NCI-H2081 treated with DMSO at 0.1 percent for 48 hours (cell line): ENCODE measurements around the gene MATN4.

ENCODE experiments used
- DNase-seq: peaks from one replicate; lab custom pipeline; 2025; lab: John Stamatoyannopoulos, UW

Gene MATN4

DNA sequence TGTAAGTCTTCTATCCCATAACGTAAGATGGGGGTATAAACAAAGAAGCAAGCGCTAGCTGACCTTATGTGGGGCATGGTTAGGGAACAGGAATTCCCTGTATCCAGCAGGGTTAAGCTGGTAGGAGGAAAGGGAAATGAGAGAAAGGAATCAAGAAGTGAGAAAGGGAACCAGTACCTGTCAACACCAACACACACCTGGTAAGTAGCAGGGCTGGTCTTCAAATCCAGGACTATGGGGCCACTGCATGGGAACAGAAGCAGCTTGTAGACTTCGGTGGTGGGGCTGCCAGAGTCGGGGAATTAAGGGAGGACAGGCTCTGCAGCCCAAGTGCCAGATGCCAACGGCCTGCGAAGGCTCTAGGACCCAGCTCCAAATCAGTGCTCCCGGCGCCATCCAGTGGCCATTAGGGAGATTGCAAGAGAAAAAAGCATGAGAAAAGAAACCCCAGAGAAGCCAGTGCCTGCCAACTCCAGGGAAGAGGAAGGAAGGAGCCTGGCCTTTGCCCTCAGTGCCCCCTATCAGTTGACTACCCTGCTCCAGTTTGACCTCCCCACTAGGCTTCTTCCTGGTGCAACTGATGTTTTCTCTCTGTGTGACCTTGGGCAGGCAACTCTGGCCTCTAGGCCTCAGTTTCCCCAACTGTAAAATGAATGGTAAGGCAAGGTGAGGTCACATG is 17.3 kb downstream of the MATN4 start:
- DNase-seq = no peak

- no peak for DNase-seq
Observed at GRCh38 chr20:45289942-45290676, 18.0 kb downstream of the MATN4 start.

GRCh38 chr20:45288860-45289259 is 19.2 kb downstream of the MATN4 start:
- no peak for DNase-seq

DNA sequence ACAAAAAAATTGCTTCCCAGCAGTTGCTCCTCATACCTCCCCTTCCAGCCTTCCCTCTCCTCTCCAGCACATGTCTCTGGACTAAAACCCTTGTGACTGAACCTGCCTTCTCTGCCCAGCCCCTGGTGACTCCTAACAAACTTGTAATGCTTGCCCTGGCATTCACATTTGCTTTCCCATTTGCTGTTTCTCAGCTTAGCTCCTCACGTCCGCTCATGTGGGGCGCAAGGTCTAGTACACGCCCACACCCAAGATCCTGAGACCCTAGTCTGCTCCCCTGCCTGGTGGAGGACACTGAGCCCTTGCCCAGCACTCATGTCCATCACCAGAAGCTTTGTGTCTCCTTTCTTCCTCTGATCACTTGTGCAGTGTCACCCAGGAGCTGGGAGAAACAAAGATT is 19.7 kb downstream of the MATN4 start:
- DNase-seq = no peak

GRCh38 chr20:45283551-45284057 is 24.5 kb downstream of the MATN4 start:
- no peak for DNase-seq

GRCh38 chr20:45282700-45283550 is 25.2 kb downstream of the MATN4 start:
- DNase-seq = no peak

GRCh38 chr20:45279992-45280391 is 28.1 kb downstream of the MATN4 start:
- DNase-seq = no peak

GRCh38 chr20:45275338-45275737 is 32.8 kb downstream of the MATN4 start:
- no peak for DNase-seq

- no peak for DNase-seq
Observed at GRCh38 chr20:45269754-45270270, 38.3 kb downstream of the MATN4 start.

DNA sequence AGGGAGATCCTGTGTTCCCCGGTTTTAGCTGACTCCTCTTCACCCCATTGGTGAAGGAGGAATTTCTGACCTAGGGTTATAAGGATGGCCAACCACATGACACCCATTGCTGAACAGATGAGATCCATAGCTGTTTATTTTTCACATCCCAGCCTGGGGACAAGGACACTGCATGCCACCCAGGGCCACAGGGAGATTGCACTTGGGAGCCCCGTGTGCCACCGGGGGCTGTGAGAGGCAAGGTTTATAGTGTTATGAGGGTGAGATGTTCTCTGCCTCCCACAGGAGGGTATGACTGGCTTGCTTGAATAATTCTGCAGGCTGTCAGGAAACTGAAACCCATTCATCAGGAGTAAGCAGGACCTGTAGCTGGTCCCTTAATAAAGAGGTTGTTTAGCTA is 39.0 kb downstream of the MATN4 start:
- DNase-seq = no peak

DNA sequence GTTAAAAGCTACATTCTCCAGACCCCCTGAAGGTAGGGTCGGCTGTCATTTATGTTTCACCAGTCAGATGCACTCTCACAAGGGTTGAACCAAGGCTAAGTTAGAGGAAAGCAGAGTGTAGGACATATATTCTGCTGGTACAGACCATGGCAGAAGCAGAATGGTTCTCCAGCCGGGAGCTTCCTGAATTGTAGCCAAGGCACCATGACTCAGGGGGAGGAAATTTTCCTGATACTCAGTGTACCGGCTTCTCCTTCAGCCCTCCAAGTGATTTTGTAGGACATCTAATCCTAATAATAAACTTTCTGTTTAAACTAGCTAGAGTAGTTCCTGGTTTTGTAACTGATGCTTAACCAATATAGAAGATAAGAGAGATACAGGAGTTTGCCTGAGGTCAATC is 39.6 kb downstream of the MATN4 start:
- DNase-seq = no peak

GRCh38 chr20:45266977-45267376 is 41.1 kb downstream of the MATN4 start:
- no peak for DNase-seq

DNA sequence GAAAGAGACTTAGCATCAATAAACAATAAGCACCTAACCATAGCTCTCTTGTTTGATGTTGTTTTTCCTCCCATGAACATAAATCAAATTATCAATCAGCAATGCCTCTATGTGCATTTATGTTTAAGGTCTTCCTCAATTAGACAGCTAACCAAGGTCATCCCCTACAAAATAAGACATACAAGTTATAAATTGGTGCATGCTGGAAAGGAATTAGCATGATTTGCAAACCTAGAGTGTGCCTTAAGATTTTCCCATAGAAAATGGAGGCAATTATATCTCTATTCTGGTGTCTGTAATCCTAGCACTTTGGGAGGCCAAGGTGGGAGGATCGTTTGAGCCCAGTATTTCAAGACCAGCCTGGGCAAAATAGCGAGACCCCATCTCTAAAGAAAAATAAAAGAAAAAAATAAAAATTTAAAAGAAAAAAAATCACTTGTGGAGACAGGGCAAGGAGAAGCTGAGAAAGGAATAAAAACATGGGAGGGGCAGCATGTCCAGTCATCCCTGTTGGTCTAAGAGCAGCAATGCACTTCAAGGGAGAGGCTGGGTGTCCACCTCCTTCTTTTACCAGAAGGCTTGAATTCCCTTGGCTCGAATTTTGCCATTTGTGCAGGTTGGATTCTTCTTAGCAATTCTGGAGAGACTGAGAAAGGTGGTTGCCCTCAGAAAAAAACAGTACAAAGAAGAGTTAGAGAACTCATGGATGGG is 44.4 kb downstream of the MATN4 start:
- DNase-seq = no peak

DNA sequence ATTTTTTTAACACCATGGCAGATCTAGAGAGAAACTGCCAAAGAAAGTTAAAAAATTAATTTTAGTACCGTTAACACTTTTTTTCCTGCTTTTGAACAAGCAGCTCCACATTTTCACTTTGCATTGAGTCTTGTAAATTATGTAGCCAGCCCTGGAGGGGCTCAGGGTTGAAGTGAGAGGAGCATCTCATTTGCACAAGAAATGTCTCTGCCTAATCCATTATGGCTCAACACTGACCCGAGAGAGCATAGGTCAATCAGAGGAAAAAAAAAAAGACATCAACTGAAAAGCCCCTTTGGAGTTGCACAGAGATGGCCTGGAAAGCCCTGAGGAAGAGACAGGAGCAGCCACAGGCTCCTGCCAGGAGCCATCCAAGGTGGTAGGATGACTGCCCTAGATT is 49.4 kb downstream of the MATN4 start:
- DNase-seq = no peak

GRCh38 chr20:45258259-45258658 is 49.8 kb downstream of the MATN4 start:
- no peak for DNase-seq

- no peak for DNase-seq
Observed at GRCh38 chr20:45257711-45258110, 50.4 kb downstream of the MATN4 start.

GRCh38 chr20:45257161-45257560 is 50.9 kb downstream of the MATN4 start:
- no peak for DNase-seq

GRCh38 chr20:45254383-45255262 is 53.5 kb downstream of the MATN4 start, which contains the start of gene SLPI:
TSS of gene SLPI (minus strand) at chr20:45254564. CDS start at chr20:45254543, 21 bp downstream.
- no peak for DNase-seq

GRCh38 chr20:45253261-45253660 is 54.8 kb downstream of the MATN4 start:
- no peak for DNase-seq

GRCh38 chr20:45251884-45252560 is 56.1 kb downstream of the MATN4 start:
- no peak for DNase-seq
